ENCODE data around the gene TGFB2.

TGFB2 gene

DNA sequence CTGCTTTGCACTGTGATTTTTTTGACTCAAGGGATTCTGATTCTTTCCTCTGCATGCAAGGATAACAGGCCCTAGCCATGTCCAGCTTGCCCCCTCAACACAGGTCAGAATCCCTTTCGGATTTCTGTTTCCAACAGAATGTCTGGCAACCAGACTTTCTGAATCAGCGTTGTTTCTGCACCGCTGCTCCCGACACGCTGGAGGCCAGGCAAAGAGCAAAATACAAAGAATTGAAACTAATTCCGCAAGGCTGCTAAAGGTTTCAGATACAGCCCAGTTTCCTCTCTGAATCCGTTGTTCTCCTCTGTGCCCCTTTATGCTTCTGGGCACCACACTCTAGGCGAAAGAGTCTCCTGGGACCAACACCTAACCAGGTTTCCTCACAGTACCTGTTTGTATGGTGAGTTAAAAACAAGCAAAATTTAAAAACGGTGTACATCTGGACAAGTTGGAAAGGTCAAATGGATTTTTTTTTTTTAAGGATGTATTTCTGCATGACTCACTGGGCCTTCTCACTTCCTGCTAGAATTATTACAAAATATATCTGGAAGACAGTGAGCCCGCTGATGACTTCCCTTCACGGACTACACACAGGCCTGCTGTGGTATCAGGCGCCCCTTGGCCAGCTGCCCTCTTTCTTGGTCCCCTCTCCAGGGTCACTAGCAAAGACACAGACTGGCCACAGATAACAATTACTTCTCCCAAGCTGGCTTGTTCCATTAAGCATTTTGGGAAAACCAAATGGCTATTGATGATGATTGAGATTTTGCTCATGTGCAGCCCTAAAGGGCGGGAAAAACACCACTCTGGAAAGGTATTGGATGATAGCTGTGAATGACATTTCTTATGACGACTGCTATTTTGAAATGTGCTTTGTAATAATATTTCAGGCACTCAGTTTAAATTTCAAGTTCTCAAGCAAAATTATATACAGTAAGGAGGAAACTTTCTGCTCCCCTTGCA is 118.3 kb downstream of the TGFB2 start:
- peak; percentile 31 for DNase-seq (ENCODE audit: low spot score)

DNA sequence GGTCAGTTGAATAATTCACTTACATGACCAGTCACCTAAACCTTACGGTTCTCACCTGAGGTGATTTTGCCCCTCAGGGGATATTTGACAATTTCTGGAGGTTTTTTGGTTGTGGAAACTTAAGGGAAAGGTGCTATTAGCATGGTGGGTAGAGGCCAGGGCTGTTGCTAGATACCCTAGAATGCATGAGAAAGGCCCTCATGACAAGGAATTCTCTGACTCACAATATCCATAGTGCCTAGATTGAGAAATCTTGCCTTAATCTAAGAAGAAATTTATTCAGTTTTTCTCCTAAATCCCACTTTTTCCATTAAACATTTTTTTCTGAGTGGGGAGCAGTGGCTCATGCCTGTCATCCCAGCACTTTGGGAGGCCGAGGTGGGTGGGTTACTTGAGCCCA is 119.7 kb downstream of the TGFB2 start:
- no peak for DNase-seq (ENCODE audit: low spot score)

DNA sequence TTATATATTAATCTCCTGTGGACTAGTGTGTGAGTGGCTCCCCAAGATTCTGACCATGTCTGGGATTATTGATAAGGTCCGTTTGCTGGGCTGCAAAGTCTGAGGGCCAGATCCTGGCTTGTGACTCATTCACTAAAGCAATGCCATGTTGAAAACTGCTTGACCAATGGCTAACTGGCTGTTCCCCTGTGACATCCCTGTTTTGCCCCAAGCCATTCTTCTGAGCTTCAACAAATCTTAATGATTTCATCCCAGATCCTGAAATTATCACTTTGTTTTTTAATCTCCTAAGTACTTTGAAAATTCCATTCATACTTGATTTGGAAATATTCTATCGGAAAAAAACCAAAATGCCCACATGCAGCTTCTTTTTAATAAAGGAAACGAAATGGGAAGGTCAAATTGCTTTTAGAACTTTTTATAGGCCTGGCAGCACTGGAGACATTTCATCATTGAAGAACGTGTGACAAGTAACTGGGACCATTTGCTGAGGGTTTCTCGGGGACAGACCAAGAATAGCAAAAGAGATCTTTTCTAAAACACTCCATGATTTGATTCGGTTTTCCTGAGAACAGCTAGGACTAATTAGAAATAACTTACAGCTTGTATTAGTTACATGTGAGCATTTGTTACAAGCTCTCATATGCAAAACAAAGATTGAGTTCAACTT is 121.3 kb downstream of the TGFB2 start:
- no peak for DNase-seq (ENCODE audit: low spot score)

DNA sequence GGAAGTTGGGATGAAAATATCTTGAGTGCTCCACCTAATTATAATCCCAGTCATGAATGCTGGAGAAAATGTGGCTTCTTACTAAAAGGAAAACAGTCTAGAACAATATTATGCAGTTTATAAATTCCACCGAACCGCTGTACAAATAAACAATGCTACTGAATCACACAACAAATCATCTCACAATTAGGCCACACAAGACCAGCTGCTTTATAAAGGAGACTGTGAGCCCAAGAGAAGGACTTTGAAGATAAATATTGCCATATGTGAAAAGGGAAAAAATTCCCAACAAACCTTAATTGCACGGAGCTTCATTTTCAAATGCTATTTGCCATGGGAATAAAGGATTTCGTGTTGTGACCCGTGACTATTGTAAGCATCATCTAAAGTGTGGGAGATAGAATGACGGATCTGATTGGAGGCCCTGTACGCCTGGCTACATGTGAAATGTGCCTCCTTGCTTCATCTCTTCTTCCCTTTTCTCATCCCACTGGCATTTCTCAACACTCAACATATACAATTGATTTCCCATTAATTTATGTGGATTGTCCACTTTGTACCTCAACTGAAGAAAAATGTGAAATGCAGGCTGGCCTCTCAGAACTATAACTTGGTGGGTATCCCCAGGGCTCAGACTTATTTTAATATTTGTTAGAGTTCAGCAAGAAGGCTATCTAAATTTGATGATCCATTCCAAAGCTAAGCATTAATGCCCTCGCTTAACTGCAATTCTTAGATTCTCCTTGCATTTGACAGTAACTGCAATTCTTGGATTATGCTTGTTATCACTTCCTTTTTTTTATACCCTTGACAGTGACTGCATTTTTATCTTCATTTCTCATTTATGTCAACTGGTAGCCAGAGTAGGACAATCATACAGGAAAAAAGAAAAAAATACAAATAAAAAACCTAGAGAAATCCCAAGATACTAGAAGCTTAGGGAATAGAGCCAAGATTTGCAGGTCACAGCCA is 122.3 kb downstream of the TGFB2 start:
- no peak for DNase-seq (ENCODE audit: low spot score)

DNA sequence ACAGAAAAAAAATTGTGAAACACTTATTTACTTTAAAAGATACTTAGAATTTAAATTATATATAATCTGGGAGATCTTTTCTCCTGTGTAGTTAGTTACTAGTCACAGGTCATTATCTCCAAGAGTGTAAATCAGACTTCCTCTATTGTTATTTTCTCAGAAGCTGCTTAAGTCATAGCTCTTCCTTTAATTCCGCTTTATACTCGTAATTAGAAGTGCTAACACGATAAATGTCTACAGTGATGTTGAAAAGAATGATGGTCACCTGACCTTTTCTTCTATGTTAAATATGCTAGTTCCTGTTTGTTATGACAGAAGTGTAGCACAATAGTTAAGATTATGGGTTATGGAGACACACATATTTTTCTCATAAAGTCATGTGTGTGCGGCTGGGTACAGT is 123.6 kb downstream of the TGFB2 start:
- no peak for DNase-seq (ENCODE audit: low spot score)

DNA sequence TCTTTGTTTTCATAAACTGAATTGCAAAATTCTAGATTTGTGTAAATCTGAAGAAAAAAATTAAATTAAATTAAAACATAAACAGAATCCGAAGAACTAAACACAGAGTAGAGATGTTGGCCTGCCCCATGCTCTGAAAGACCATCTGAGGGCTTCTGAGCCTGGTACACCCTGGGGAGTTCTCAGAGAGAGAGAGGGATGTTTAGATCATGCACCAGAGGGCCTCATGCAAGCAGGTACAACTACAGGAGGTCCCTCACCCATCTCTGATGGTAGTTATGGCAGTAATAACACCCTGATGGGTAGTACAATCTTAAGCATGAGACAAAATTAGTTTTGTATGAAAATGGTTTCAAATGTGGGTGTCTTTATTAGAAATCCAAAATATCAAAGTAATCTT is 127.7 kb downstream of the TGFB2 start:
- DNase-seq (ENCODE audit: low spot score), result no peak

DNA sequence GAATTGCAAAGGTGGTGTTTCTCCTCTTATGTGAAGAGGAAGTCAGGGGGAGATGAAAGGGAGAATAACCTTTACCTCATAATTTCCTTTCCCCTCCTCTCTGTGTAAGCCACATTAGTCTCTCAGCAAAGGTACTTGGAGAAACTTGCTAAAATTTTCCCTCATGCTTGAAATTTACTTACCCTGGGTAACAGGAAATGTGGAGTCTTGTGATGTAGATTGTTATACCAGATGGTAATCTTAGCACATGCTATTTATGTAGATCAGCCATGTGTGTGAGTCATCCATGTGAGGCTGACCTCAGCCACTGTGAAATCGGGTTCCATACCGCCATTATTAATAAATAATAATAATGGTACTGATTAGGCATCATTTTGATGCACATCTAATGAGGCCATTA is 128.4 kb downstream of the TGFB2 start:
- peak; percentile 58 for DNase-seq (ENCODE audit: low spot score)

DNA sequence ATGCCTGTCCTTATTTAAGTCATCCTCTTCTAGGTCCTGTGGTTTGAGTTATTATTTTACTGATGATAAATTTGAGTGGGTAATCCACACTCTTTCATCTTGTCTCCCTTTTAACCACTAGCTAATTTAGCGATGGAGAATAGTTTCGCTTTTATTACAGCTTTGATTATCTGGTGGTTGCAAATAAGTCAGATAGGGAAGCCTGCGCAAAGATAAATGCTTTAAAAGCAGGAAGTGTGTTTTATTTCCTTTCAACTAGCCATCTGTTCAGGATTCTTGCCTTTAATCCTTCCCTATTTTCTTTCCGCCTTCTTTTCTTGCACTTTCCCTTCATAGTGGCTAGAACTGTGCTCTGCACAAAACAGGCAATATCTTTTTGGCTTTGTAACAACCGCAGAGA is 129.0 kb downstream of the TGFB2 start:
- DNase-seq (ENCODE audit: low spot score), result no peak

DNA sequence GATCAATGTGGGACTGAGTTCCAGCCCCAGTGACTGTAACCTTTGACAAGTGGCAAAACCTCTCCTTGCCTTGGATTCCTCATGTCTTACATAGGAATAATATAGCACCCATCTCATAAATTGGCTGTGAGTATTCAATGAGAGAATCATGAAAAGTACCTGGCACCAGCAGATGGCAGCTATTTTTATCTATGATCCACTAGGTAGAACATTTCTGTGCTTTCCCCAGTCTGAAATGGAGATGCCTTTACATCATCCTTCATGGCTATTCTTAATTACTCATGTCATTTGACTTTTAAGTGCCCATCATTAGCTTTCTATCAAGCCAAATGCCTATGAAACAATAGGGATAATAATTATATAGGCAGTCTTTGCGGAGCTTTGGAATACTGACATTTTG is 130.1 kb downstream of the TGFB2 start:
- no peak for DNase-seq (ENCODE audit: low spot score)

DNA sequence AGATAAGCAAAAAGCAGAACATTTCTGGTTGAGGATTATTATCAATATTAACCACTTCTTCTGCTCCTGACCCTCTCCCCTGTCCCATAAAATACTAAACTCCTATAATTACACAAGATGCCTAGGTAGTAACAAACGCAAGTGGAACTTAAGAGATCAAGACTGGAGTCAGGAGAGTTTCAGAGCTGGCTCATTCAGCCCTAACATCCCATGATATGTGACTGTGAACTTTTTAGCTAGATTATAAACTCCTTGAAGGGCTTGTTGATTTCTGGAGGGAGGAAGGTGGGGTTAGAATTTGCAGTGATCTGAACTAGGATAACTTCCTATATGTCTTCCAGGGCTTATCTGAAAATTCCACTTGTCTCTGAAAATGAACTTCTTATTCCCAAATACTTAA is 130.6 kb downstream of the TGFB2 start:
- no peak for DNase-seq (ENCODE audit: low spot score)

DNA sequence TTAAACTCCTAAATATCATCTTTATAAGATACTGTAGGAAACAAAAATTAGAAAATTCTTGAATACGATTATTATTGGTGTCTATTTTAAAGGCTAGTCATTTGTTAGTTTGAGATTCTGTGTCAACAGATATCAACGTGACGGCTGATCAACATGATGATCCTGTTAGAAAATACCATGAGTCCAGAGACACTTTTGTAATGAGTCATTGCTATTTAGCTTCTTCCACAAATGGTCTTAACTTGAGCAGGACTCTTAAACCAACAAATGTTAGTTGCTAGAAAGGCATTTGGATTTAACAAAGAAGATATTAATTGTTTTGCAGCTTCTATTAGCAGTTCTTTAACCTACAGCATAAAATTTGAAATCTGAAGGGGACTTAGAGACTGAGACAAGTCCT is 131.2 kb downstream of the TGFB2 start:
- DNase-seq (ENCODE audit: low spot score), result peak; percentile 48

DNA sequence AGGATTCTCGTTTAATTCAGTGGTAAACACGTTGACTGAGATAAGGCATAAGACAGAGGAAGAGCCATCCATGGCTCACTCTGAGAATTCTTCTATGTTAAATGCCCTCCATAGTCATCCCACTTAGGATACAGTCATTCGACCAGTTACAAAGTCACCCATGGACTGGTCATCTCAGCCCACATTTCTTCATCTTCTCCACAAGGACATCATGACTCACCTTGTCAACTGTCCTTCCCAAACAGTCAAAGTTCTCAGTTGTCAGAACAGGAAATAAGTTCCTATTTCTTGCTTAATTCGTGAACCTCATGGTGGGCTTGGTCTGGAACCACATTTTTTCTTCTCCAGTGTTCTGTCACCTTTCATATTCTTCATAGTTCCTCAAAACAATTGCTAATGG is 133.2 kb downstream of the TGFB2 start:
- no peak for DNase-seq (ENCODE audit: low spot score)

DNA sequence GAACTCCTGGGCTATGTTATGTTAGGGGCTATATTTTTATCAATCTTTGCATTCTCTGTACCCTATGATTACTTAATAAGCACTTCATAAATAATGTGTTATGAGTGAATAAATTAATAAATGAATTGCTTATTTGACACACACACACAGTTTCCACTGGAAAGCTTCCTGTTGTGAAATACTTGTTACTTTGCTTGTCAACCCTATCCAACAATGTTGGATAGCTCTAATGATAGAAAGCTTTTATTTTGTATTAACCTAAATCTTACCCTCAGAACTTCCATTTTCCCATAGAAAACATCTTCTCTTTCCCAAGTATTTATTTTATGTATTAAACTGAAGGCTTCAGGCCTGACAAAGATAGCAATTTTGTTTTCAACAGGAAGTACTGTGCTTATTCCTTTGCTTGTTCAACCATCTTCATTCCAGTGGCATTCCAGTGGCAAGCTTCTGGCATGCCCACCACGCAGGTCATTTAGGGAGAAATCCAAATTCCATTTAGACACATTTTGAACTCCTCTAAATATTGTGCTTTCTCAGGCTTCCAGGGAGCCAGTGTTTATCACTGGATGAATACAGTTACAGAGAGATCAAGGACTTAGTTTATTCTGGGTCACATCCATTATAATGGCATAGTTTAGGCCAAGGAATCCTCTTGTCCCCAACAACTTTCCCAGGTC is 134.4 kb downstream of the TGFB2 start:
- no peak for DNase-seq (ENCODE audit: low spot score)

DNA sequence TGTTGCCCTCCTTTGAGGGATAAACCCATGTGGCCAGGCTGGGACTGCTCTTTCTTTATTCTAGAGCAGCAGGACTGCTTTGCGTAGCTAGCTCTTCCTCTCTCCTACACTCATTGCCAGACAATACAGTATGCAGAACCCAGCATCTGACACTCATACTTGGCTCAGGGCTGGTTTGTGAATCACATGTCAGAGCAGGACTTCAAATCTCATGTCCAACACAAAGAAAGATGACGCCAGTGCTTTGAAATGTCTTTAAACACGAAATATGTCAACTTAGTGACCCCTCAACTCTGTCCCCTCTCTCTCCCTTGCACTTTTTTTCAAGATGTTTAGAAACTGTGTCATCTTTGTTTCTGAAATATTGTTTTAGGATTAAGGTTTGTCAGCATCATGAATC is 135.0 kb downstream of the TGFB2 start:
- no peak for DNase-seq (ENCODE audit: low spot score)

DNA sequence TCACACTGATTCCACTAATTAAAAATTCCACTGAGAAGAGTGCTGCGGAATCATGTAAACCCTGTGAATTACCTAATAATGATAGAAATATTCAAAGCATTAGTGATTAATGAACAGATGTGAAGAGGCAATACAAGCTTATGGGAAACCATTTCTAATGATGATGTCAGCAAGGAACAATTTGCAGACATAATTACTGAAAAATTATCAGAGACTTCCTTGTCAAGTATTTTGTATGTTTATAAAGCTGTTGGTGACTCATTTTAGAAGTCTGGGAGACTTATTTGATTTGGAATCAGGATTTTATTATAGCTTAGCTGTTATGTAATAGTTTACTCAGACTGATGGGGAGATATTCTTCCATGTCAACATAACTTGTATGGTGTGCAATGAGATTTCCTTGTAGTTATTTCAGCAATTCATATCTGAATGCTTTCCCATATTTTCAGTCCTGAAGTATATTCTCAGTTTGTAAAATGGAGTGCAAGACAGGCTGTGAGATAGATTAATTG is 135.5 kb downstream of the TGFB2 start:
- DNase-seq (ENCODE audit: low spot score), result no peak

DNA sequence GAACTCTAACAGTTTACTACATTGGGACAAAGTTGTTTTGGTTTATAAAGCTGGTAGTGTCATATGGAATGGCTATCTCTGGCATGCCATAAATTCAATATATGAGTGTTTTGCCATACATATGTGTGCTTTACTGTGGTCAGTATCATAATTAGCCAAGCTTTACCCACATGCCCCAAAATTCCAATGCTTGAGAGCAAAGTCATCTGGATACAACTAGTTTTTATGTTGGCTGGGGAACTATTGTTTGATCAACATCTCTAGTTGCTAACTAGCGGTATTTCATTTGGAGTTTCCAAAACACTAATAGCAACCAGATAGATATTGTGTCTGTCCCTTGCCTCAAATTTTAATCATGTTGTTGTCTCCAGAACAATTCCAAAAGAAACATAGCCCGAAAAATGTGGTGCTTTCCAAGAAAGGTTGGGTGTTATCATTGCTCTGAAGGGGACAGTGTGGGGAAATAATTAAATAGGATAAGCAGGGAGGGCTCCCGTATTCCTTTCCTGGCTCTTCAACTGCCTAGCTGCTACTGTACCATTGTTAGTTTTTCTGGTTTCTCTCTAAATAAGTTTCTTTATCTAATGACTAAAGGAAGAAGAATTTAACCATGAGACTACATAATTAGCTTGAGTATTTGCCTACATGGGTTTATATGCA is 136.1 kb downstream of the TGFB2 start:
- DNase-seq (ENCODE audit: low spot score), result no peak

DNA sequence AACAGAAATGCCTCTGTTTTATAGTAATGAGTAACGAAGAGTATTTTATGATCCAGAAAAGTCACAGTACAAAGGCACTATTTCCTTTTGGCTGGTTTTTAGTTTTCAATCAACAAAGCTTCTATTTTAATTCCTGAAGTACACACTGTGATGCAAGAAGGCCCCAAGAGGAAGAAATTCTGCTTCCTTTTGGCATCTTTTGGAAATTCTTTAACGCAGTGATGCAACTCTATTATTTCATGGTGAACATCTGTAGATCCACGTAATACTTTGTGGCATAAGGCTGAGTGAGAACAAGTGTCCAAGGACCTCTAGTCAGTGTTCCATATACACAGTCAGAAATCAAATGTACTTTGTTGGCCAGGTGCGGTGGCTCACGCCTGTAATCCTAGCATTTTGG is 137.5 kb downstream of the TGFB2 start:
- DNase-seq (ENCODE audit: low spot score), result no peak

DNA sequence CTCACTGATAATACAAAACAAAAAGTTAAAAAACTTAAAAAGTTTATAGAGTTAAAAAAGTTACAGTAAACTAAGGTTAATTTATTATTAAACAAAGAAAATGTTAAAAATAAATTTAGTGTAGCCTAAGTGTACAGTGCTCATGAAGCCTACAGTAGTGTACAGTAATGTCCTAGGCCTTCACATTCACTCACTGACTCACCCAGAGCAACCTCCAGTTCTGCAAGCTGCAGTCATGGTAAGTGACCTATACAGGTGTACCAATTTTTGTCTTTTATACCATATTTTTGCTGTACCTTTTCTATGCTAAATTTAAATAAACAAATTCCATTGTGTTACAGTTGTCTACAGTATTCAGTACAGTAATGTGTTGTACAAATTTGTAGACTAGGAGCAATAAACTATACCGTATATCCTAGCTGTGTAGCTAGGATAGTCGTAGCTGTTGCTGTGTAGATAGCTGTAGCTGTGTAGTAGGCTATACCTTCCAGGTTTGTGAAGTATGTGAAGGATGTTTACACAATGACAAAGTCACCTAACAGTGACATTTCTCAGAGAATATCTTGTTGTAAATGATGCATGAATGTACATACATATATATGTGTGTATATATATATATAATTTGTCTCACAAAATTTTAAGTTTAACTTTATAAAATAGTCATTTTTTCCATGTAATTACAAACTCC is 140.2 kb downstream of the TGFB2 start:
- DNase-seq (ENCODE audit: low spot score), result no peak

DNA sequence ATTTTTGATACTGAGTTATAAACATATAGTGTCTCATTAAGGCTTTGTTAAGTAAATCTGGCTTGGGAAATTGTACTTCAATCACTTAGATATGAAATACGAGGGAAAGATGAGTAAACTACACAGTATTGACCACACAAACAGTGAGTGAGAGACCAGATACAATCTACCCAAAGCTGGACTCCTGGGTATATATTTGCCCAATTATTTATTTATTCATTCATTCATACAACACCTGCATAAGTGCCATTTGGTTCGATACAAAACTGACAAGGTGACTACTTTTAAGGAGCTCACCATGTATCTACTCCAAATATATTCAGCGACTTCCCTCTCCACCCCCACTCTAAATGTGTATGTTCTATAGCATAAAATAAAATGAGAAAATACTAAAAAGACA is 143.4 kb downstream of the TGFB2 start:
- no peak for DNase-seq (ENCODE audit: low spot score)

DNA sequence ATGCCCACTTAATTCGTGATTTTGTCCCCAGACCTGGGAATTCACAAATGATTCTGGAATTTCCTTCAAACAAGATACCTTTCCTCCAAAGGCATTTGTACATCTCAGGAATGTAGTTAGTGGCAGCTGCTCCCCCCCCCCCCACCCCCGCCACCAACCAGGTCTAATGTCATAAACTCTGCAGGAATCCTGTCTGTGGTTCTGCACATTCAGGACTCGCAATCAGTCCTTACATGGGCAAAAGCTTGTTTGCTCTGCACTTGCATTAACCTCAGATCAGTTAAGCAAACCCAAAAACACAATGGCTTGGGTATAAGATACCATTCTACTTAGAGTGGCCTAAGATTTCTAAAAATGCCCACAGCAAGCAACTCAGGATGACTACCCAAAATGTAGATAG is 143.8 kb downstream of the TGFB2 start:
- no peak for DNase-seq (ENCODE audit: low spot score)
